Measurements from ENCODE around the gene DAAM2. TPM values are rescaled to one million over a fixed set of nuclear protein-coding genes. Genes with fewer than 3 reads are reported as not detected.

The DAAM2 gene
- total and polyA plus RNA-seq, 3 experiments from 2014 or later: not detected

- CTCF ChIA-PET: no interaction called here
- no peaks in the 10 kb centered on the region for H3K4me1 Mint-ChIP-seq
- peaks cover 35 to 55% of the 10 kb centered on the region in 2 donors for H3K27me3 Mint-ChIP-seq
These were observed 1.3 kb downstream of the DAAM2 start for GRCh38 chr6:39793516-39793915.

GRCh38 chr6:39794231-39794630, 2.1 kb downstream of the DAAM2 start:
- DNase-seq: no peak
- peaks cover 0 to 5% (median 0%) of the 10 kb centered on the region in 5 donors for H3K9me3 Mint-ChIP-seq
- no peaks in the 10 kb centered on the region for H3K4me1 Mint-ChIP-seq
- no peaks in the 10 kb centered on the region for H3K36me3 Mint-ChIP-seq
- H3K4me3 ChIP-seq (ENCODE audit: low read length): no peak overlapping the region
- no peak overlapping the region for H3K27ac ChIP-seq (ENCODE audit: low read depth, low read length)
- ChIA-PET CTCF (no interaction called here), POLR2A (no interaction called here)
- H3K27me3 Mint-ChIP-seq: peaks cover 34 to 55% of the 10 kb centered on the region in 2 donors
- no peak overlapping the region for H3K27ac Mint-ChIP-seq
- no peaks in the 10 kb centered on the region for H3K4me1 ChIP-seq (ENCODE audit: insufficient read depth, low read length)
- H3K9me3 ChIP-seq (ENCODE audit: low read length): no peaks in the 10 kb centered on the region
- H3K27me3 ChIP-seq (ENCODE audit: insufficient read depth, low read length, poor library complexity, severe bottlenecking): no peaks in the 10 kb centered on the region
- no peak overlapping the region for H3K4me3 Mint-ChIP-seq
- no peaks in the 10 kb centered on the region for H3K36me3 ChIP-seq (ENCODE audit: insufficient read depth, low read length)

More at GRCh38 chr6:39793516-39793915, 1.3 kb downstream of the DAAM2 start:
- H3K4me1 ChIP-seq (ENCODE audit: insufficient read depth, low read length): no peaks in the 10 kb centered on the region
- DNase-seq: no peak
- no peaks in the 10 kb centered on the region for H3K36me3 ChIP-seq (ENCODE audit: insufficient read depth, low read length)
- Mint-ChIP-seq H3K9me3 (peaks cover 0 to 5% (median 0%) of the 10 kb centered on the region in 5 donors), H3K4me3 (no peak overlapping the region), H3K36me3 (no peaks in the 10 kb centered on the region), H3K27ac (no peak overlapping the region)
- no peak overlapping the region for H3K27ac ChIP-seq (ENCODE audit: low read depth, low read length)
- POLR2A ChIA-PET: no interaction called here
- H3K9me3 ChIP-seq (ENCODE audit: low read length): no peaks in the 10 kb centered on the region
- H3K4me3 ChIP-seq (ENCODE audit: low read length): no peak overlapping the region
- no peaks in the 10 kb centered on the region for H3K27me3 ChIP-seq (ENCODE audit: insufficient read depth, low read length, poor library complexity, severe bottlenecking)

GRCh38 chr6:39797751-39798150, 5.6 kb downstream of the DAAM2 start:
- Mint-ChIP-seq H3K4me1 (no peaks in the 10 kb centered on the region), H3K27ac (no peak overlapping the region), H3K27me3 (peaks cover 22 to 35% of the 10 kb centered on the region in 2 donors), H3K9me3 (peaks cover 0 to 3% (median 0%) of the 10 kb centered on the region in 5 donors), H3K4me3 (no peak overlapping the region), H3K36me3 (no peaks in the 10 kb centered on the region)
- H3K4me1 ChIP-seq (ENCODE audit: insufficient read depth, low read length): no peaks in the 10 kb centered on the region
- H3K9me3 ChIP-seq (ENCODE audit: low read length): no peaks in the 10 kb centered on the region
- no peaks in the 10 kb centered on the region for H3K36me3 ChIP-seq (ENCODE audit: insufficient read depth, low read length)
- H3K27me3 ChIP-seq (ENCODE audit: insufficient read depth, low read length, poor library complexity, severe bottlenecking): no peaks in the 10 kb centered on the region
- POLR2A ChIA-PET: no interaction called here
- no peak for DNase-seq
- H3K4me3 ChIP-seq (ENCODE audit: low read length): no peak overlapping the region
- CTCF ChIA-PET: no interaction called here
- H3K27ac ChIP-seq (ENCODE audit: low read depth, low read length): no peak overlapping the region

GRCh38 chr6:39800034-39801032, 8.2 kb downstream of the DAAM2 start:
- Histone ChIP-seq H3K4me1 (ENCODE audit: insufficient read depth, low read length) (no peaks in the 10 kb centered on the region), H3K36me3 (ENCODE audit: insufficient read depth, low read length) (no peaks in the 10 kb centered on the region), H3K27me3 (ENCODE audit: insufficient read depth, low read length, poor library complexity, severe bottlenecking) (no peaks in the 10 kb centered on the region), H3K27ac (ENCODE audit: low read depth, low read length) (no peak overlapping the region), H3K4me3 (ENCODE audit: low read length) (no peak overlapping the region), H3K9me3 (ENCODE audit: low read length) (no peaks in the 10 kb centered on the region)
- Mint-ChIP-seq H3K9me3 (no peaks in the 10 kb centered on the region), H3K4me3 (no peak overlapping the region), H3K27me3 (peaks cover 7 to 10% of the 10 kb centered on the region in 2 donors), H3K27ac (no peak overlapping the region), H3K36me3 (no peaks in the 10 kb centered on the region), H3K4me1 (no peaks in the 10 kb centered on the region)
- CTCF ChIA-PET: no interaction called here
- no peak for DNase-seq
- POLR2A ChIA-PET: no interaction called here

GRCh38 chr6:39801456-39802251, 9.5 kb downstream of the DAAM2 start:
- H3K4me3 ChIP-seq (ENCODE audit: low read length): no peak overlapping the region
- Mint-ChIP-seq H3K4me1 (no peaks in the 10 kb centered on the region), H3K27me3 (peaks cover 3 to 13% of the 10 kb centered on the region in 2 donors), H3K4me3 (no peak overlapping the region), H3K36me3 (no peaks in the 10 kb centered on the region), H3K27ac (no peak overlapping the region), H3K9me3 (no peaks in the 10 kb centered on the region)
- no peaks in the 10 kb centered on the region for H3K9me3 ChIP-seq (ENCODE audit: low read length)
- no peaks in the 10 kb centered on the region for H3K36me3 ChIP-seq (ENCODE audit: insufficient read depth, low read length)
- no peak for DNase-seq
- POLR2A ChIA-PET: no interaction called here
- CTCF ChIA-PET: no interaction called here
- H3K4me1 ChIP-seq (ENCODE audit: insufficient read depth, low read length): no peaks in the 10 kb centered on the region
- no peaks in the 10 kb centered on the region for H3K27me3 ChIP-seq (ENCODE audit: insufficient read depth, low read length, poor library complexity, severe bottlenecking)
- no peak overlapping the region for H3K27ac ChIP-seq (ENCODE audit: low read depth, low read length)

- Mint-ChIP-seq H3K9me3 (no peaks in the 10 kb centered on the region), H3K4me1 (no peaks in the 10 kb centered on the region), H3K27ac (no peak overlapping the region), H3K27me3 (peaks cover 11 to 14% of the 10 kb centered on the region in 2 donors), H3K36me3 (no peaks in the 10 kb centered on the region), H3K4me3 (no peak overlapping the region)
- Histone ChIP-seq H3K9me3 (ENCODE audit: low read length) (no peaks in the 10 kb centered on the region), H3K27ac (ENCODE audit: low read depth, low read length) (no peak overlapping the region), H3K4me1 (ENCODE audit: insufficient read depth, low read length) (no peaks in the 10 kb centered on the region), H3K27me3 (ENCODE audit: insufficient read depth, low read length, poor library complexity, severe bottlenecking) (no peaks in the 10 kb centered on the region), H3K36me3 (ENCODE audit: insufficient read depth, low read length) (no peaks in the 10 kb centered on the region), H3K4me3 (ENCODE audit: low read length) (no peak overlapping the region)
- ChIA-PET CTCF (no interaction called here), POLR2A (no interaction called here)
- DNase-seq: no peak
These were observed 11.7 kb downstream of the DAAM2 start for GRCh38 chr6:39803872-39804271.

- Histone ChIP-seq H3K9me3 (ENCODE audit: low read length) (no peaks in the 10 kb centered on the region), H3K4me1 (ENCODE audit: insufficient read depth, low read length) (no peaks in the 10 kb centered on the region), H3K27ac (ENCODE audit: low read depth, low read length) (no peak overlapping the region), H3K36me3 (ENCODE audit: insufficient read depth, low read length) (no peaks in the 10 kb centered on the region), H3K27me3 (ENCODE audit: insufficient read depth, low read length, poor library complexity, severe bottlenecking) (no peaks in the 10 kb centered on the region), H3K4me3 (ENCODE audit: low read length) (no peak overlapping the region)
- Mint-ChIP-seq H3K4me1 (no peaks in the 10 kb centered on the region), H3K27ac (no peak overlapping the region), H3K9me3 (no peaks in the 10 kb centered on the region), H3K4me3 (no peak overlapping the region), H3K36me3 (no peaks in the 10 kb centered on the region), H3K27me3 (peaks cover 11 to 14% of the 10 kb centered on the region in 2 donors)
- no peak for DNase-seq
- ChIA-PET POLR2A (no interaction called here), CTCF (no interaction called here)
These were observed 12.4 kb downstream of the DAAM2 start for GRCh38 chr6:39804466-39805065.

GRCh38 chr6:39806278-39806677, 14.1 kb downstream of the DAAM2 start:
- no peak overlapping the region for H3K4me3 ChIP-seq (ENCODE audit: low read length)
- ChIA-PET CTCF (no interaction called here), POLR2A (no interaction called here)
- Mint-ChIP-seq H3K27me3 (peaks cover 11 to 14% of the 10 kb centered on the region in 2 donors), H3K4me1 (no peaks in the 10 kb centered on the region), H3K4me3 (no peak overlapping the region), H3K27ac (no peak overlapping the region), H3K9me3 (no peaks in the 10 kb centered on the region), H3K36me3 (no peaks in the 10 kb centered on the region)
- no peak overlapping the region for H3K27ac ChIP-seq (ENCODE audit: low read depth, low read length)
- no peak for DNase-seq
- no peaks in the 10 kb centered on the region for H3K27me3 ChIP-seq (ENCODE audit: insufficient read depth, low read length, poor library complexity, severe bottlenecking)
- H3K36me3 ChIP-seq (ENCODE audit: insufficient read depth, low read length): no peaks in the 10 kb centered on the region
- no peaks in the 10 kb centered on the region for H3K9me3 ChIP-seq (ENCODE audit: low read length)
- H3K4me1 ChIP-seq (ENCODE audit: insufficient read depth, low read length): no peaks in the 10 kb centered on the region

All from CD8-positive, alpha-beta memory T cell (primary cell).